H54 (cell line): ENCODE results near the gene PIK3CD.

Experiments
- DNase-seq: peaks from one replicate; pipeline ENCODE4 v3.0.0; 2011; ENCODE audit warnings: low spot score, mixed read lengths; ENCODE audit not compliant: insufficient read length
- FAIRE-seq: peaks from 3 replicates; lab custom pipeline; 2011; peaks lifted over from hg19 to GRCh38; lab: Jason Lieb, UNC
- POLR2A ChIP-seq: IDR thresholded peaks from 2 replicates; pipeline ENCODE4 v1.6.1; 2011; ENCODE audit warnings: low read depth, mild to moderate bottlenecking, low read length

Gene PIK3CD

DNA sequence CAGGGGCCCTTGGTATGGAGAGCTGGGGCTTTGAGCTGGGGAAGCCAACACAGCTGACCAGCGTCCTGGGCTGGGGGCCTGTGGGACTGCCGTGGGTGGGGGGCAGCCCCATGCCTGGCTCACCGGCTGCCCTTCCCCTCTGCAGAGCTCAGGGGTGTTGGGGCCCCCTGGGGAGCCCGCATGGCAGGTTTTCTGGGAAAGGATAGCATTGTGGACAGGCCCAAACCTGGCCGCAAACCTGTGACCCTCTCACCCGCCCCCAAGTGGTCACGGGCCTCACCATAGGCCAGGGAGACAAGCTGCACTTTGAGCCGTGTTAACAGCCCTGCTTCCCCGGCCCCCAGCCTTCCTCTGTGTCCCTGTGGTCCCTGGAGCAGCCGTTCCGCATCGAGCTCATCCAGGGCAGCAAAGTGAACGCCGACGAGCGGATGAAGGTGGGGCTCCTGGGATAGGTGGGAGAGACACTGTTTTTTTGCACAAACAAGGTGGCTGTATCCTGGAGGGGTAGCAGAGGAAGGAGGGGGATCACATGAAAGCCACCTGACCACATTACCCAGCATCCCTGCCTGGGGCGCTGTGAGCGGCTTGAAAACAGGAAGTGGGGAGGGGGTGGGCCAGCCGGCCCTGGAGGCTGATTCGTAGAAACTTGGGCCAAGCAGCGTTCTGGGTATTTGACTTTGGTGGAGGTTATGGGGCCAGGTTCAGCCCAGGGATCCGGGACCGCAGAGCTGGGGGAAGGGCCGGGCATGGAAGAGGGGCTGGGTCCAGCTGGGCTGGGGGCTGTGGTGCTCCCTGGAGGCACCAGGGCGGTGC is 65.9 kb downstream of the PIK3CD start:
- FAIRE-seq (no peak), DNase-seq (no peak)
- TF ChIP-seq POLR2A, result no peak

DNA sequence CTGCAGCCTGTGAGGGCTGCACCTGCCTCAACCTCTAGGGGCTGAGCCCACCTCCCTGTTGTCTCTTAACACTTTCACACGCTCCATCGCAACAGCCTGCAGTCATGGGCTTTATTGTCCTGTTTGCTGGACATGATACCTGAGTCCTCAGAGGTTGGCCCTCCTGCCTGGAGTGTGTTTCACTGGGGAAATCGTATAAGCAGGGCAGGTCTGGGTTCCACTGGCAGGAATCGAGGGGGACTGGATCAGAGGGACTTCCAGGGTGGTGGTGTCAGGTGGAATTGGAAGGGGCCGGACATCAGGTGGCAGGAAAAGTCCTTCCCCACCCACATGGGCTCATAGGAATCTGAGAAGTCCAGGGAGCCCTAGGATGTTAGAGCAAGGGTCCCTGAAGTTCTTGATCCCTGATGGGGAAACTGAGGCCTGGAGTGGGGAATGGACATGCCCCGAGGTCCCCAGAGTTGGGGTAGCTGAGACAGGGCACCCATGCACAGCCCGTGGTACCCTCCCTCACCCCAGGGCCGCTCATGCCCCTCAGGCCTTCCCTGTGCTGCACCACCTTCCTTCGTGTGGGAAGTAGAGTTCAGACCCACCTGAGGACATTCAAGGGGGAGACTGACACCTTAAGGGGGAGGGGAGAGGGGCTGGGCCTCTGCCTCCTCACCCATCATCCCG is 66.6 kb downstream of the PIK3CD start:
- FAIRE-seq (no peak), DNase-seq (no peak)
- no peak for TF ChIP-seq POLR2A

DNA sequence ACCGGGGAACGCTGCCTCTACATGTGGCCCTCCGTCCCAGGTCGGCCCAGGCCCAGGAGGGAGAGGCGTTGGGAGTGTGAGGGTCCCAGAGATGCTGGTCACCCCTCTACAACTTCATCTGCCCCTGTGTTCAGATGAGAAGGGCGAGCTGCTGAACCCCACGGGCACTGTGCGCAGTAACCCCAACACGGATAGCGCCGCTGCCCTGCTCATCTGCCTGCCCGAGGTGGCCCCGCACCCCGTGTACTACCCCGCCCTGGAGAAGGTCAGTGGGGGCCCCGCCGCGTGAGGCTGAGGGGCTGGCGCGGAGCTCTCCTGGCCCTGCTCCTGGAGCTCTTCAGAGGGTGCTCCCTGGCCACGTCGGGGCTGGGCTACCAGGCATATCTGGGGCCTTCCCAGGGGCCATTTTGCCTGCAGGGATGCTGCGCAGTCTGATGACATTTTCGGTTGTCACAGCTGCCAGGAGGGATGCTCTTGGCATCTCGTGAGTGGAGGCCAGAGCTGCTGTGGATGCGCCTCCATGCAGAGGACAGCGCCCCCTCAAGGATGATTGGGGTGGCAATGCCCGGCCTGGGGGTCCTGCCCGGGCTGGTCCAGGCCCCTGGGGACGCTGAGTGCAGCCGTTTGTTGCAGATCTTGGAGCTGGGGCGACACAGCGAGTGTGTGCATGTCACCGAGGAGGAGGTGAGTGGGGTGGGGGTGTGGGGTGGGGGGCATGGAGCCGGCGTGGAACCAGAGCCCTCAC is 68.6 kb downstream of the PIK3CD start:
- no peak for TF ChIP-seq POLR2A
- no peak for DNase-seq
- no peak for FAIRE-seq

DNA sequence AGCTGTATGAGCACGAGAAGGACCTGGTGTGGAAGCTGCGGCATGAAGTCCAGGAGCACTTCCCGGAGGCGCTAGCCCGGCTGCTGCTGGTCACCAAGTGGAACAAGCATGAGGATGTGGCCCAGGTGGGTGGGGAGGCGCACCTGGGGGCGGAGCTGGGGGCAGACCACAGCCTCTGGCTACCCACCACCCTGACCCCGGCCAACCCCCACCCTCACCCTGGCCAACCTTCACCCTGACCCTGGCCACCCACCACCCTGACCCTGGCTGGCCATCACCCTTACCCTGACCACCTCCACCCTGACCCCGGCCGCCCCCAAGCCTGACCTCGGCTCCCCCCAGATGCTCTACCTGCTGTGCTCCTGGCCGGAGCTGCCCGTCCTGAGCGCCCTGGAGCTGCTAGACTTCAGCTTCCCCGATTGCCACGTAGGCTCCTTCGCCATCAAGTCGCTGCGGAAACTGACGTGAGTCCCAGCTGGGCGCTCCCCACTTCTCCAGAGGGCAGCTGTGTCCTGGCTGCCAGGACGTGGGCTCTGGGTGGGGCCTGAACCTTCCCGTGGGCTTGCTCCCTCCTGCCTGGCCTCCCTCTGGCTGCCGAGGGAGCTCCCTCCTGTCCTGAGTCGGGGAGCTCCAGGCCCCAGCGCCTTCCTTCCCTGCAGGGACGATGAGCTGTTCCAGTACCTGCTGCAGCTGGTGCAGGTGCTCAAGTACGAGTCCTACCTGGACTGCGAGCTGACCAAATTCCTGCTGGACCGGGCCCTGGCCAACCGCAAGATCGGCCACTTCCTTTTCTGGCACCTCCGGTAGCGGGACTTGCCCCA is 69.5 kb downstream of the PIK3CD start:
- DNase-seq, result no peak
- TF ChIP-seq POLR2A, result no peak
- no peak for FAIRE-seq

DNA sequence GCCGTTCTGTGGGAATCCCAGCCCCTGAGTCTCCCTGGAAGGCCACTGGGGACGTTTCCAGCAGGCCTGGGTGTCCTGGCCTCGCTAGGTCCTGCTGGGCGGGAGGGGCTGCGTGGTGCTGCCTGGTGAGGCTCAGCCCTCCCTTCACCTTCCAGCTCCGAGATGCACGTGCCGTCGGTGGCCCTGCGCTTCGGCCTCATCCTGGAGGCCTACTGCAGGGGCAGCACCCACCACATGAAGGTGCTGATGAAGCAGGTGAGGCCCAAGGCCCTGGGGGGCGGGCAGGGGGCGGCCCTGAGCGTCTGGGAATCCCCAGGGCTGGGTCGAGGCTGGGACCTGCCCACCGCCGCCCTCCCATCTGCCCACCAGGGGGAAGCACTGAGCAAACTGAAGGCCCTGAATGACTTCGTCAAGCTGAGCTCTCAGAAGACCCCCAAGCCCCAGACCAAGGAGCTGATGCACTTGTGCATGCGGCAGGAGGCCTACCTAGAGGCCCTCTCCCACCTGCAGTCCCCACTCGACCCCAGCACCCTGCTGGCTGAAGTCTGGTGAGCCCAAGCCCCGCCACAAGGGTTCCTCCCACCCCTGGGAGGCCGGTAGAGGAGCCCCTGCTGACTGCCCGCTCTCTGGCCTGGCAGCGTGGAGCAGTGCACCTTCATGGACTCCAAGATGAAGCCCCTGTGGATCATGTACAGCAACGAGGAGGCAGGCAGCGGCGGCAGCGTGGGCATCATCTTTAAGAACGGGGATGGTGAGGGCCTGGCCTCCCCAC is 70.3 kb downstream of the PIK3CD start:
- DNase-seq (peak; percentile 33), FAIRE-seq (no peak)
- TF ChIP-seq POLR2A, result no peak

DNA sequence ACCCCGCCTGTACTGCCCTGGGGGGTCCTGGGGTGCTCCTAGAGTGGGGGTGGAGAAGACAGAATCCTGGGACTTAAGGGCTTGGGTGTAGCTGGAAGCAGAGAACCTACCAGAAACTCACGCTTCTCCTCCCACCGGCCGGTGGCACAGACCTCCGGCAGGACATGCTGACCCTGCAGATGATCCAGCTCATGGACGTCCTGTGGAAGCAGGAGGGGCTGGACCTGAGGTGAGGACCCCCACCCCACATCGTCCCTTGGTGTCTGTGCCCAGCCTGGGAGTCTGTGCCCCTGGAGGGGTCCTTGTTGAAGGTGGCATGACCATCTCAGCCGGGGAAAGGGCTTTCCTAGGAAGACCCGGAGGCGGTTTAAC is 70.8 kb downstream of the PIK3CD start:
- TF ChIP-seq POLR2A, result no peak
- DNase-seq, result no peak
- no peak for FAIRE-seq

DNA sequence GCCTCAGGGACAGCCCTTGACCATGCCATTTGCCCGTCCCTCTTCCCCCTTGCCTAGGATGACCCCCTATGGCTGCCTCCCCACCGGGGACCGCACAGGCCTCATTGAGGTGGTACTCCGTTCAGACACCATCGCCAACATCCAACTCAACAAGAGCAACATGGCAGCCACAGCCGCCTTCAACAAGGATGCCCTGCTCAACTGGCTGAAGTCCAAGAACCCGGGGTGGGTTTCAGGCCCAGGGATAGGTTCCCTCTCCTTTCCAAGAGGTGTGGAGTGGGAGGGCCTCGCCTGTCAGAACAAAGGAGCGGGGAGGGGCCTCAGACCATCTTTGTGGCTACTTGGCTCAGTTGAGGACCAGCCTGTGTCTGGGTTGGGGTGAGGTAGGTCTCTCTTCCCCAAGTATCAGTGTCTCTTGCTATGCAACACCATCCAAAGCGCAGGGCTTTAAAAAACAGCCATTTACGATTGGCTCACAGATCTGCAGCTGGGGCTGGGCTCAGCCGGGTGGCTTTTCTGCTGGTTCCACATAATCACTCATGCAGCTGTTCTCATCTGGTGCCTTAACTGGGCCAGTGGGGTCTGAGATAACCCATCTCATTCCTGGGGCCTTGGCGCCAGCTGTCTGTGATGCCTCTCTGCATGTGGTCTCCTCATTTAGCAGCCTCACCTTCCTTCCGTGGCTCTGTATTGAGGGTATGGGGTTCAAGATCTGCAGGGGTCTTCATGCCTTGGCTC is 71.7 kb downstream of the PIK3CD start:
- DNase-seq (no peak), FAIRE-seq (no peak)
- no peak for TF ChIP-seq POLR2A

DNA sequence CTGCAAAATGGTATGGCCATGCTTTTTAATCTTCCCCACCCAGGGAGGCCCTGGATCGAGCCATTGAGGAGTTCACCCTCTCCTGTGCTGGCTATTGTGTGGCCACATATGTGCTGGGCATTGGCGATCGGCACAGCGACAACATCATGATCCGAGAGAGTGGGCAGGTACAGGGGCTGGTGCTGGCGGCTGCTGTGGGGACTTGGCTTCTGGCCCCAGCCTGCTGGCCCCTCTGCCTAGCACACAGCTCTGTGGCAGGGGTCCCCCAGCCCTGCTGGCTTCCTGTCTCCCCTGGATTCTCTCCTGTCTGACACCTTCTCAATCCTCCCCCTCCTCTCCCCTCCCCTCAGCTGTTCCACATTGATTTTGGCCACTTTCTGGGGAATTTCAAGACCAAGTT is 72.4 kb downstream of the PIK3CD start:
- FAIRE-seq, result no peak
- no peak for DNase-seq
- no peak for TF ChIP-seq POLR2A

DNA sequence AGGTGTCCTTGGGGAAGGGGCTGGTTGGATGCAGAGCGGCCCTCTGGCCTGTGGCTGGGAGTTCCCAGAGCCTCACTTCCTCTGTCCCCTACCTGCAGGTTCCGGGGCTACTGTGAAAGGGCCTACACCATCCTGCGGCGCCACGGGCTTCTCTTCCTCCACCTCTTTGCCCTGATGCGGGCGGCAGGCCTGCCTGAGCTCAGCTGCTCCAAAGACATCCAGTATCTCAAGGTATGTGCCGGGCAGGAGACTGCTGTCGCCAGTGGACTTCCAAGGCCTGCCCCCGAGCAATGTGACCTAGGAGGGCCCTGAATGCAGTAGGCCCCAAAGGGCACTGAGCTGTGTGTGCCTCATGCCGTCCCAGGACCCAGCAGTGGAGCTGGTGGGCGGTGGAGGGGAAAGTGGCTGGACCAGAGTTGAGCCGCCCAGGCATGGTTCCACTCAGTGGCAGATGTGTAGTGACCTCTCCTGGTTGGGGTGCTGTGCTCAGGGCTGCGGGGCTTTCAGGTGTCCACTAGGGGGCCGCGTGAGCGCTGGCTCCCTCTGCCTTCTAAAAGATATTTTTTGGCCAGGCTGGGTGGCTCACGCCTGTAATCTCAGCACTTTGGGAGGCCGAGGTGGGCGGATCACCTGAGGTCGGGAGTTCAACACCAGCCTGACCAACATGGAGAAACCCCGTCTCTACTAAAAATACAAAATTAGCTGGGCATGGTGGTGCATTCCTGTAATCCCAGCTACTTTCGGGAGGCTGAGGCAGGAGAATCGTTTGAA is 73.4 kb downstream of the PIK3CD start:
- DNase-seq (peak; percentile 68), FAIRE-seq (no peak)
- TF ChIP-seq POLR2A, result no peak

DNA sequence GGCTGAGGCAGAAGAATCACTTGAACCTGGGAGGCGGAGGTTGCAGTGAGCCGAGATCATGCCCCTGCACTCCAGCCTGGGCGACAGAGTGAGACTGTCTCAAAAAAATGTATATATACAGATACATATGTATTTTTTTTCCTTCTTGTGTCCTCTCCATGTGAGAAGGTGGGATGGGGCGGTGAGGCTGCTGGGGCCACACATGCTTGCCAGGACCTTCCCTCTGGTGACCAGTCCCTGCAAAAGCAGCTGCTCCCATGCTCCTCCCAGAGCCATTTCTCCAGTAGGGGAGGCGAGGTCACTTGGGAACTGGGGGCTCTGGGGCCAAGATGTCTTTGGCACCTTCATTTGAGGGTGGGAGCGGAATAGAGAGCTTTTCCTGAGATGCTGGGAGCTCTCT is 74.9 kb downstream of the PIK3CD start:
- no peak for TF ChIP-seq POLR2A
- no peak for FAIRE-seq
- DNase-seq, result no peak

DNA sequence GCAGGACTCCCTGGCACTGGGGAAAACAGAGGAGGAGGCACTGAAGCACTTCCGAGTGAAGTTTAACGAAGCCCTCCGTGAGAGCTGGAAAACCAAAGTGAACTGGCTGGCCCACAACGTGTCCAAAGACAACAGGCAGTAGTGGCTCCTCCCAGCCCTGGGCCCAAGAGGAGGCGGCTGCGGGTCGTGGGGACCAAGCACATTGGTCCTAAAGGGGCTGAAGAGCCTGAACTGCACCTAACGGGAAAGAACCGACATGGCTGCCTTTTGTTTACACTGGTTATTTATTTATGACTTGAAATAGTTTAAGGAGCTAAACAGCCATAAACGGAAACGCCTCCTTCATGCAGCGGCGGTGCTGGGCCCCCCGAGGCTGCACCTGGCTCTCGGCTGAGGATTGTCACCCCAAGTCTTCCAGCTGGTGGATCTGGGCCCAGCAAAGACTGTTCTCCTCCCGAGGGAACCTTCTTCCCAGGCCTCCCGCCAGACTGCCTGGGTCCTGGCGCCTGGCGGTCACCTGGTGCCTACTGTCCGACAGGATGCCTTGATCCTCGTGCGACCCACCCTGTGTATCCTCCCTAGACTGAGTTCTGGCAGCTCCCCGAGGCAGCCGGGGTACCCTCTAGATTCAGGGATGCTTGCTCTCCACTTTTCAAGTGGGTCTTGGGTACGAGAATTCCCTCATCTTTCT is 75.5 kb downstream of the PIK3CD start:
- no peak for FAIRE-seq
- no peak for TF ChIP-seq POLR2A
- DNase-seq, result no peak
